22Rv1 (cell line): ENCODE data around the gene ARSJ.

Experiments used
- ZFX ChIP-seq: fragments of 450-650 bp; IDR thresholded peaks from 2 replicates; pipeline ENCODE4 v1.6.1; 2017; ENCODE audit warnings: antibody characterized with exemption, borderline replicate concordance
- TF ChIP-seq, protein P1 (sequence below): fragments of 450-650 bp; IDR thresholded peaks from 2 replicates; pipeline ENCODE4 v1.5.1; 2017; ENCODE audit warnings: mild to moderate bottlenecking

DNA sequence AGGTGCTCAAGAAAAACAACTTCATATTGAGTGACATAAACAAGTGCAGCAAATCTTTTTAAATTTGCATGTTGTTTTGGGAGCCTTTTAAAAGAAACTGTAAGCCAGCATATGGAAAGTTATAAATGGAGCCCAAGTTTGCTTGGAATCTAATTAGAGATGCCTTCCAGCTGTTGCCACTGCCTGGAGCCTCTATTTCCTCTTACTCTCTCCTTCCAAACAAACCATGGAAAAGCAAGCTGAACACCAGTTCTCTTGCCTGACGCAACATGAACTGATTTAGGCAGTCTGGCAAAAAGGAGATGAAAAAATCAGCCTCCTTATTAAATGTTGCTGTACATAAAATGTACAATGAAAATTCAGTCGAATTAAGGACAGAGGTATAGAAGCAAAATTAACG lies 21.5 kb downstream of the ARSJ start:
- TF ChIP-seq, protein P1, sequence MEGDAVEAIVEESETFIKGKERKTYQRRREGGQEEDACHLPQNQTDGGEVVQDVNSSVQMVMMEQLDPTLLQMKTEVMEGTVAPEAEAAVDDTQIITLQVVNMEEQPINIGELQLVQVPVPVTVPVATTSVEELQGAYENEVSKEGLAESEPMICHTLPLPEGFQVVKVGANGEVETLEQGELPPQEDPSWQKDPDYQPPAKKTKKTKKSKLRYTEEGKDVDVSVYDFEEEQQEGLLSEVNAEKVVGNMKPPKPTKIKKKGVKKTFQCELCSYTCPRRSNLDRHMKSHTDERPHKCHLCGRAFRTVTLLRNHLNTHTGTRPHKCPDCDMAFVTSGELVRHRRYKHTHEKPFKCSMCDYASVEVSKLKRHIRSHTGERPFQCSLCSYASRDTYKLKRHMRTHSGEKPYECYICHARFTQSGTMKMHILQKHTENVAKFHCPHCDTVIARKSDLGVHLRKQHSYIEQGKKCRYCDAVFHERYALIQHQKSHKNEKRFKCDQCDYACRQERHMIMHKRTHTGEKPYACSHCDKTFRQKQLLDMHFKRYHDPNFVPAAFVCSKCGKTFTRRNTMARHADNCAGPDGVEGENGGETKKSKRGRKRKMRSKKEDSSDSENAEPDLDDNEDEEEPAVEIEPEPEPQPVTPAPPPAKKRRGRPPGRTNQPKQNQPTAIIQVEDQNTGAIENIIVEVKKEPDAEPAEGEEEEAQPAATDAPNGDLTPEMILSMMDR: no peak
- TF ChIP-seq ZFX: no peak
